Activated CD8-positive, alpha-beta memory T cell treated with anti-CD3 and anti-CD28 coated beads for 24 hours (primary cell): ENCODE results near the gene CHCHD6.

Source experiments
- DNase-seq: peaks from one replicate; pipeline ENCODE4 v3.0.0-alpha.2; 2020

Gene CHCHD6

DNA sequence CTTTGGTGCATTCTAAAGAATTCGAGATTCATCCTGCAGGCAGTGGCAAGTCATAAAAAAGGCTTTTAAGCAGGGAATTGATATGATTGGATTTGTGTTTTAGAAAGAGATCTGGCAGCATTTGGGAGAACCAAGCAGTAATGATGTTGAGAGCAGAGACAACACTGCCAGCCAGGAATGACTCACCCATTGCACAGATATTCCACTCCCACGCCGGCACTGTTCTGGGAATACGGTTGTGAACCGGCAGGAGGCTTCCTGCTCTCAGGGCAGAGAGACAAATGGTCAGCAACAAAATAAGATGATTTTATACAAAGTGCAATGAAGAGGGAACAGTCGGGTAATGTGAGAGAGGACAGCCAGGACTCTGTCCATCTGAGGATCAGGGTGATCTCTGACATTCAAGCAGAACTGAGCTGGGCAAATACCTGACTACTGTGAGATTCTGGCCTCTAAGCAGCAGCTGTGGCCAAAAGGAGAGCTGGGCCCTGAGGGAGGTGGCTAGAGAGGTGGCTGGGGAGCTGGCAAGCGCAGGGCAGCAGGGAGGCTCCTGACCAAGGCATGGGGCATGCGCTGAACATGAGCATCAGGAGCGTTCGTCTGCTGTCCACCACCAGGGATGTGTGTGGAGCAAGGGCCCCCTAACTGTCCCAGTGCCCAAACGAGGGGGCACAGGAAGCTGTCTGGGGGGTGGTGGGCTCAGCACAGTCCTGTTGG lies 222.8 kb downstream of the CHCHD6 start:
- no peak for DNase-seq

- no peak for DNase-seq
Observed at GRCh38 chr3:126927401-126927750, 223.3 kb downstream of the CHCHD6 start.

DNA sequence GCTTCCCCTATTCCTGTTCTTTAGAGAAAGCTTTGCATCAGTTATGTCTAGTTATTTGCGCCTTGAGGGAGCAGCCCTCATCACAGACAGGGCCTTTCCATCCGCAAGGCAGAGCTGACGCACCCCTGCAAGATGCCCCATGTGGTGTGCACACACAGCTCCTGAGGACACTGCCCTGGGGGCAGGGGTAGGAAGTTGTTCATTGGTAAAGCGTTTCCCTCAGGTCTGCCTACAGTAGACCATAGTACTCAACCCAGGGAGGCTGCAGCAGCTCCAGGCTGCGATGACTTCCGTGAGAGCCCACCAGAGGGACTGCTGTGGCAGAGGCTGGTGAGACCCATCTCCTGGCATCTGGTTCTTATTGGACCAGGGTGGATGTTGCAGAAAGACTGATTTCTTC lies 223.8 kb downstream of the CHCHD6 start:
- no peak for DNase-seq

DNA sequence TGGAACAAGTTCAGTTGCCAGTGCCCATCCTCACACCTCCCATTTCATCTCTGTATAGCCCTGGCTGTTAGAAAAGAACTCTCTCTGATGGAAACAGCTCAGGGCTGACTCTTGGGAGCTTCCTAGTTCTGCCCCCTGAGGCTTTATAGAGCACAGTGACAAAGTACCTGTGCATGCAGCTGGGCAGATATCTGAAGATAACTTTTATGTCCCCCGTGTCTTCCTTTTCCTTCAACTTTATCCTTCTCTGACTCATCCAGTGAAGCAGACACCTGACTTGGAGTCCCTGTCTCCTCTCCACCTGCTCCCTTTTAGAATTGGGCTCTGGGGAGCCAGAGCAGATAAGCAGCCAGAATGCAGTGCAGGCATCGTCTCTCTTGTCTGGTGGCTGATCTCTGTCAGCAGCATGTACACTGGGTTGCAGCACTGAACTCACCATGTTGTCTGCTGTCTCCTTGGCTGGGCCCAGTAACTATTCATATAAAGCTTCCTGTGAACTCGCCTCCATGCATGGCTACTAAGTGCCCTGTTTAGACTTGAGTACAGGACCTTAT lies 225.0 kb downstream of the CHCHD6 start:
- DNase-seq: no peak

- no peak for DNase-seq
Observed at GRCh38 chr3:126930936-126931600, 227.0 kb downstream of the CHCHD6 start.

GRCh38 chr3:126931806-126932187 lies 227.8 kb downstream of the CHCHD6 start:
- DNase-seq: no peak

DNA sequence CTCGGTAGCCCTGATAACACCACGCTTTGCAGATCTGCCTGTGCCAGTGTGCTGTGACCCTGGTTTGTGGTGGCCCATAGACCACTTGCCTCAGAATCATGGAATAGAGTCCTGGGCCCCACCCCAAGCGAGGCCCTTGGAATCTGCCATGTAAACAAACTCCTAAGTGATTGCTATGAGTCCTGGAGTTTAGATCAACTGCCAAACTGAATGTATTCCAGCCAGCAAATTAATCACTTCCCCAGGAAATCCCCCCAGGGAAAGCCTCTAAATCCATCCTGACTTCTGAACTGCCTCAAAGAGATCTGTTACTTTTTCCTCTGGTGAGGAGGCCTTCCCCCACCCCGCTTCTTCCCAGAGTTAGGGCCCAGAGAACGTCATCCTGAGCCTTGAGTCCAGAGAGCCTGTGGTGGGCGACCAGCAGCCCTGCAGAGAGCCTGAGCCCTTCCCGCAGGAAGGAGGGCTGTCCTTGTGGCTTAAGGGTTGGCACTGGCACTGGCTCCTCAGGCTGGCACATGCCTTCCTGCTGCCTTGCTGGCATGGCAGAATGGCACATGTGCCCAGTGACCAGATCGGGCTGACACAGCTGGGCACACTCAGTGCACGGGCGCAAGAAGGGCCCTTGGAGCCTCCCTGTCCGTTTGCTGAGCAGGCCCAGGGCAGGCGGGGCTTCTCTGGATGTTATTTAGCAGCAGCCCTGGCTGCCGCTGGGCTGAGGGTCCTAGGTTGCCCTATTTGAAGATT lies 228.3 kb downstream of the CHCHD6 start:
- DNase-seq: no peak

GRCh38 chr3:126934031-126934531 lies 230.0 kb downstream of the CHCHD6 start:
- no peak for DNase-seq

- no peak for DNase-seq
Observed at GRCh38 chr3:126934991-126935390, 231.0 kb downstream of the CHCHD6 start.

DNA sequence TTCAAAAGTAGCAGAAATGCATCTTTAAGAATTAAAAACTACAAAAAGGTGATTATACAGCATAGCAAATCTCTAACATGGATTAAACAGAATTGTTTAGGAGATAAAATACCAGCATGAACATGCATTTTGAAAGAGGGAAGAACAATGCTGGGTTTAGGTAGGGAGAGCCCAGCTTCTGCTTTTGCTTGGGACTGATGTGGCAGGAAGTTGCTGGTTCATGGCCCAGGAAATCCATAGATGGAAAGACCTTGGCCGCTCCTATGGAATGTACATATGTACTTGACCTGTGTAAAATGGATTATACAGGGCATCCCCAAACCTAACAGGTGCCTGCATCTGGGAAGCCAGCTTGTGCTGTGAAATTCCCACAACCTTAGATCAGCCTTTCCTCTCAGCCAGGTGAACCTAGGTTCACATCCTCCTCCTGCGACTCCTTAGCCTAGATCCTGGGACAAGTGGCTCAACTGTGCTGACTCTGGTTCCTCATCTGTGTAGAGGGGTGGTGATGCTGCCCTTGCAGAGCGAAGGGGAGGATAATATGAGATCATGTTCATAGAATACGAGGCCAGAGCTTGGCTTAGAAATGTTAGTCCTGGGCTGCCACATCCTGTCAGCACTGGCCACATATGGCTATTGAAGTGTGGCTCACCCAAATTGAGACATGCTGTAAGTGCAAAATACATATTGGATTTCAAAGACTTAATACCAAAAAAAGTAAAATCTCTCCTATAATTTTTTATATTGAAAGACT lies 231.9 kb downstream of the CHCHD6 start:
- no peak for DNase-seq

GRCh38 chr3:126936853-126937425 lies 232.9 kb downstream of the CHCHD6 start:
- no peak for DNase-seq

DNA sequence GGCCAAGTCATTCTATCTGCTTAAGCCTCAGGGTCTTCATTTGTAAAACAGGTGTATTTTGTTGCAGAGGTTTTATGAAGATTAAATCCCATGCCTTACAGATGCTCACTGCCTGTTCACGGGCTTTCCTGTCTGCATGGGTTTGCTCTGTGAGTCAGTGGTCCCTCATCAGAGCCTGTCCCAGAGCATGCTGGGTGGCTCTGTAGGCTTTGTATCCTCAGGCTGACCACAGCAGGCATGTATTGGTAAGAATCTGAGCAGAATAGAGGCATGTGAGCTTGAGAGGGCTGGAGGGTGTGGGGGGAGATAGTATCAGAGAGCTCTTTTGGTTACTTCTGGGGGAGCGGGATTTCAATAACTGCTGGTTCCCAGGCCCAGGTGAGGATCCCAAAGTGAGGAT lies 233.5 kb downstream of the CHCHD6 start:
- no peak for DNase-seq

DNA sequence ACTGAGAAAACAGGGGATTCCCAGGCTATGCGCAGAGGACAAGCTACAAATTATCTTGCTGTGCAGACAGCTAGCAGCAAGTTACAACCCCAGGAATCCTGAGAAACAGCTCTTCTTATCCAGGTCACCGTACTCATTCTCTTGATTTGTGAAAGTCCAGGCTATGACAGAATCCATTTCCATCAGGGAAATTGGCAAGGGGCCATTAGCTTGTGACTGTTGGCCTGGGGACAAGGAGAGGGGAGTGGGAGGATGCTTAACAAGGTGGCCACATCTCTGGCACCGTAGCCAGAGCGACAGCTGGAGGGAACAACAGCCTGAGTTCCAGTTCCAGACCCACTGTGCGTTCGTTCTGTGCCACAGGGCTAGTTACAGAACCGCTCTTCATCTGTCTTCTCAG lies 233.9 kb downstream of the CHCHD6 start:
- no peak for DNase-seq

- DNase-seq: no peak
Observed at GRCh38 chr3:126938520-126939337, 234.7 kb downstream of the CHCHD6 start.

GRCh38 chr3:126939338-126939718 lies 235.3 kb downstream of the CHCHD6 start:
- DNase-seq: no peak

- no peak for DNase-seq
Observed at GRCh38 chr3:126939733-126940132, 235.7 kb downstream of the CHCHD6 start.

DNA sequence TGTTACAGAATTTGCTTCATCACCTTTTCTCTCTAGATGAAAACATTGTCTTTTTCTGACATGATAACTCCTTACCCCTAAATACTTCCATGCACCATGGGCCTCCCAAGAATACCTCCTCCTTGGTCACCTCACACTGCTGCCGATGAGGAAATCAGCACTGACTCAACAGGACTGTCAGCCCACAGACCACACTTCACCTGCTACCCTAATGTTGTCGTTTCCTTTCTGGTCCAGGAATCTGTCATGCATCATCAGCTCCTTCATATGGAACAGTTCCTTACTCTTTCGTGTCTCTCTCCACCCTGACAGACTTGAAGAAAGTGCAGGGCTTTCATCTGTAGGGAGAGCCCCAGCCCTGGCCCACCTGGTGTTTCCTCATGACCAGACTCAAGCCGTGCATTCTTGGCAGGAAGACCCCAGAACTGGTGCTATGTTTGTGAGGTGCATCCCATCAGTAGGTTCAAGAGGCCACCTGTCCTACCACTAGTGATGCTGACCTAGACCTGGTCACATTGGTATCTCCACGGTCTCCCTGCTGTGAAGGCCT lies 237.8 kb downstream of the CHCHD6 start:
- no peak for DNase-seq

DNA sequence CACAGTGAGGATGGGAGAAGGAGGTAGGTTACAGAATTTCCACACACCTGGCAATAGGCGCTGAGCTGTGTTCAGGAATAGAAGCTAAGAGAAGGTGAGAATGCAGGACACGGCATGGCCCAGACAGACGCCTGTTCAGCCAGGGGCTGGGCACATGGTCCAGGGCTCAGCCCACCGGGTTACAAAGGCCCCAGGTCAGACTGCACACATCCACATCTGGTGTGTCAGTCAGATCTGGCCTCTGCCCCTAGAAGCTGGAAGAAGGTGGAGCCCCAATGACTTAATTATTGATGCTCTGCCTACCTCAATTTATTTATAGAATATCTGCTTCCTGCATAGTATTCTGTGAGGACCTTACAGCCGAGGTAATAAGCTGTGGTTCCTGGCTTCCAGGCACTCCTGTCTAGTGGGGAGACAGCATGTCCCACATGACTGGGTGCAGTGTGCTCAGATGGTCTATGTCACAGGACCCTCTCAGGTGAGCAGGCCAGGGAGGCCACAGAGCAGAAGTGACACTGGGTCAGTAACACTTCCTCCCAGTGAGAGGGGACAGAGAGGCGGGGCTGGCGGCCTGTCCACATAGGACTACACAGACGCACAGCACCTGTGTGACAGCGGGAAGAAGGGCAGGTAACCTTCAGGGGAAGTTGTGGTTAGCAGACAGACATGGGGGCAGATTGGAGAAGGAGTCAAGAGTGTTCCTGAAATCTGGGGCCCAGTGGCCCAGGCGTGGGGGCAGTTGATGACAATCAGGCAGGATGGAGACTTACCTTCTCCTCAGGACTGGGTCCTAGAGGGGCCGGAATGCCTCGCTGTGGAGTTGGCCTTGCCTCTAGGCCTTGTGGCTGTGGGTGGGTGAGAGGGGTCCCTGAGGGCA lies 240.3 kb downstream of the CHCHD6 start:
- no peak for DNase-seq

GRCh38 chr3:126945171-126945721 lies 241.2 kb downstream of the CHCHD6 start:
- no peak for DNase-seq

- DNase-seq: no peak
Observed at GRCh38 chr3:126945891-126946290, 241.9 kb downstream of the CHCHD6 start.
